IgD-negative memory B cell (primary cell): ENCODE measurements around the gene TAGLN. TPM values are rescaled to one million over a fixed set of nuclear protein-coding genes. Genes with fewer than 3 reads are reported as not detected.

Source experiments
- H3K27ac Mint-ChIP-seq, 3 donors: one replicate each; pipeline ENCODE4 v1.8.0; 2020 to 2022; ENCODE audit warnings: mild to moderate bottlenecking in 3 of 3, mixed read lengths in 3 of 3, moderate library complexity in 1 of 3
- H3K27me3 Mint-ChIP-seq: one replicate; pipeline ENCODE4 v1.8.0; 2021; ENCODE audit warnings: mixed read lengths
- H3K36me3 Mint-ChIP-seq: one replicate; pipeline ENCODE4 v1.8.0; 2020; ENCODE audit warnings: mild to moderate bottlenecking, mixed read lengths
- H3K4me1 Mint-ChIP-seq, 3 donors: one replicate each; pipeline ENCODE4 v1.8.0; 2020 to 2022; ENCODE audit warnings: mixed read lengths in 3 of 3, mild to moderate bottlenecking in 1 of 3
- H3K4me3 Mint-ChIP-seq, 4 donors: one replicate each; pipeline ENCODE4 v1.8.0; 2020 to 2022; ENCODE audit warnings: mild to moderate bottlenecking in 4 of 4, mixed read lengths in 4 of 4, moderate library complexity in 3 of 4
- H3K9me3 Mint-ChIP-seq, 3 donors: one replicate each; pipeline ENCODE4 v1.8.0; 2020 to 2021; ENCODE audit warnings: mixed read lengths in 3 of 3, mild to moderate bottlenecking in 1 of 3
- polyA plus RNA-seq: library from polyadenylated mRNA; unstranded; fragments of 300-500 nt; fragmentation: Illumina TruSeq; gene quantifications from one replicate; pipeline ENCODE4 v1.2.3, GENCODE V29; 2021

The TAGLN gene
- polyA plus RNA-seq, 1 donor from 2014 or later: 1.6 TPM

- no peak overlapping the region for H3K4me3 Mint-ChIP-seq
- H3K4me1 Mint-ChIP-seq: peaks cover 5 to 14% (median 7%) of the 10 kb centered on the region in 3 donors
- H3K36me3 Mint-ChIP-seq: peaks cover 3% of the 10 kb centered on the region
- no peaks in the 10 kb centered on the region for H3K9me3 Mint-ChIP-seq
- H3K27ac Mint-ChIP-seq: peak overlapping the region in 1 of 3 donors; percentile 23
- H3K27me3 Mint-ChIP-seq: no peaks in the 10 kb centered on the region
Observed at GRCh38 chr11:117223741-117224689, 24.8 kb downstream of the TAGLN start.

GRCh38 chr11:117225553-117226170, 26.5 kb downstream of the TAGLN start:
- H3K27ac Mint-ChIP-seq: no peak overlapping the region
- no peaks in the 10 kb centered on the region for H3K9me3 Mint-ChIP-seq
- H3K27me3 Mint-ChIP-seq: no peaks in the 10 kb centered on the region
- no peak overlapping the region for H3K4me3 Mint-ChIP-seq
- H3K36me3 Mint-ChIP-seq: peaks cover 3% of the 10 kb centered on the region
- peaks cover 13 to 25% (median 22%) of the 10 kb centered on the region in 3 donors for H3K4me1 Mint-ChIP-seq

GRCh38 chr11:117226388-117227385, 27.5 kb downstream of the TAGLN start:
- peaks cover 3% of the 10 kb centered on the region for H3K36me3 Mint-ChIP-seq
- H3K4me3 Mint-ChIP-seq: peak overlapping the region in 3 of 4 donors; percentile 59 to 80 (median 61)
- H3K27me3 Mint-ChIP-seq: no peaks in the 10 kb centered on the region
- H3K27ac Mint-ChIP-seq: peak overlapping the region; percentile 46 to 71 (median 57)
- peaks cover 20 to 30% (median 24%) of the 10 kb centered on the region in 3 donors for H3K4me1 Mint-ChIP-seq
- no peaks in the 10 kb centered on the region for H3K9me3 Mint-ChIP-seq

- Mint-ChIP-seq H3K36me3 (peaks cover 3% of the 10 kb centered on the region), H3K9me3 (no peaks in the 10 kb centered on the region), H3K4me1 (peaks cover 21 to 30% (median 24%) of the 10 kb centered on the region in 3 donors), H3K27ac (peak overlapping the region in 1 of 3 donors; percentile 78), H3K4me3 (peak overlapping the region in 2 of 4 donors; percentile 27 to 86), H3K27me3 (no peaks in the 10 kb centered on the region)
Observed at GRCh38 chr11:117228091-117228490, 28.9 kb downstream of the TAGLN start.

GRCh38 chr11:117229411-117229810, 30.2 kb downstream of the TAGLN start:
- Mint-ChIP-seq H3K36me3 (peaks cover 3% of the 10 kb centered on the region), H3K4me1 (peaks cover 27 to 41% (median 34%) of the 10 kb centered on the region in 3 donors), H3K27ac (peak overlapping the region in 1 of 3 donors; percentile 96), H3K4me3 (peak overlapping the region; percentile 59 to 100 (median 96)), H3K9me3 (no peaks in the 10 kb centered on the region), H3K27me3 (no peaks in the 10 kb centered on the region)

GRCh38 chr11:117229931-117230285, 30.7 kb downstream of the TAGLN start:
- H3K36me3 Mint-ChIP-seq: peaks cover 3% of the 10 kb centered on the region

GRCh38 chr11:117230286-117230961, 31.3 kb downstream of the TAGLN start:
- H3K27me3 Mint-ChIP-seq: no peaks in the 10 kb centered on the region
- peaks cover 27 to 41% (median 37%) of the 10 kb centered on the region in 3 donors for H3K4me1 Mint-ChIP-seq
- no peaks in the 10 kb centered on the region for H3K9me3 Mint-ChIP-seq
- peaks cover 3% of the 10 kb centered on the region for H3K36me3 Mint-ChIP-seq
- H3K4me3 Mint-ChIP-seq: peak overlapping the region; percentile 91 to 100 (median 100)
- H3K27ac Mint-ChIP-seq: peak overlapping the region; percentile 92 to 97 (median 96)

More at GRCh38 chr11:117229931-117230285, 30.7 kb downstream of the TAGLN start:
- H3K9me3 Mint-ChIP-seq: no peaks in the 10 kb centered on the region
- H3K27me3 Mint-ChIP-seq: no peaks in the 10 kb centered on the region
- H3K4me1 Mint-ChIP-seq: peaks cover 27 to 41% (median 37%) of the 10 kb centered on the region in 3 donors
- peak overlapping the region; percentile 91 to 100 (median 100) for H3K4me3 Mint-ChIP-seq
- peak overlapping the region; percentile 92 to 97 (median 96) for H3K27ac Mint-ChIP-seq

- H3K36me3 Mint-ChIP-seq: peaks cover 3% of the 10 kb centered on the region
Observed at GRCh38 chr11:117230999-117231841, 32.0 kb downstream of the TAGLN start.

GRCh38 chr11:117231842-117232091, 32.6 kb downstream of the TAGLN start, which contains the start of gene PCSK7:
TSS of gene PCSK7 (minus strand) at chr11:117232073. CDS start at chr11:117229844, 2,229 bp downstream.
- Mint-ChIP-seq H3K4me1 (peaks cover 22 to 37% (median 31%) of the 10 kb centered on the region in 3 donors), H3K27ac (peak within 1 kb of the TSS; percentile 93 to 99 (median 97)), H3K36me3 (peaks cover under 1% of the 10 kb centered on the region), H3K4me3 (peak within 1 kb of the TSS; percentile 91 to 100 (median 100)), H3K27me3 (no peaks in the 10 kb centered on the region), H3K9me3 (no peaks in the 10 kb centered on the region)

More at GRCh38 chr11:117230999-117231841, 32.0 kb downstream of the TAGLN start:
- peak overlapping the region; percentile 92 to 97 (median 96) for H3K27ac Mint-ChIP-seq
- no peaks in the 10 kb centered on the region for H3K27me3 Mint-ChIP-seq
- H3K4me3 Mint-ChIP-seq: peak overlapping the region; percentile 91 to 100 (median 100)
- H3K9me3 Mint-ChIP-seq: no peaks in the 10 kb centered on the region
- peaks cover 27 to 41% (median 37%) of the 10 kb centered on the region in 3 donors for H3K4me1 Mint-ChIP-seq

GRCh38 chr11:117232092-117232878, 33.1 kb downstream of the TAGLN start, which contains the start of gene RNF214:
TSS of gene RNF214 (plus strand) at chr11:117232671. CDS start at chr11:117234273, 1,602 bp downstream.
- Mint-ChIP-seq H3K27me3 (no peaks in the 10 kb centered on the region), H3K9me3 (no peaks in the 10 kb centered on the region), H3K27ac (peak within 1 kb of the TSS; percentile 93 to 99 (median 97)), H3K4me1 (peaks cover 21 to 36% (median 31%) of the 10 kb centered on the region in 3 donors), H3K4me3 (peak within 1 kb of the TSS; percentile 91 to 100 (median 100)), H3K36me3 (no peaks in the 10 kb centered on the region)

GRCh38 chr11:117232911-117233409, 33.8 kb downstream of the TAGLN start:
- Mint-ChIP-seq H3K36me3 (no peaks in the 10 kb centered on the region), H3K4me1 (peaks cover 21 to 36% (median 31%) of the 10 kb centered on the region in 3 donors), H3K27ac (peak overlapping the region; percentile 63 to 93 (median 92)), H3K4me3 (peak overlapping the region; percentile 83 to 93 (median 90)), H3K9me3 (no peaks in the 10 kb centered on the region), H3K27me3 (no peaks in the 10 kb centered on the region)

GRCh38 chr11:117238221-117238620, 39.1 kb downstream of the TAGLN start:
- H3K4me3 Mint-ChIP-seq: no peak overlapping the region
- no peaks in the 10 kb centered on the region for H3K27me3 Mint-ChIP-seq
- no peak overlapping the region for H3K27ac Mint-ChIP-seq
- H3K36me3 Mint-ChIP-seq: no peaks in the 10 kb centered on the region
- H3K4me1 Mint-ChIP-seq: peaks cover 3 to 14% (median 10%) of the 10 kb centered on the region in 3 donors
- no peaks in the 10 kb centered on the region for H3K9me3 Mint-ChIP-seq
